ENCODE measurements around the gene LPP.

- TF ChIP-seq POLR2A (IDR thresholded peaks at IDR 0.05; ENCODE audit: low read length) = no peak
- no peak for TF ChIP-seq GATA1 (IDR thresholded peaks at IDR 0.05; ENCODE audit: low read depth, low read length)
Observed at GRCh38 chr3:188697127-188697526, 543.2 kb downstream of the LPP start.
